Amniotic stem cell (primary cell): ENCODE data around the gene LCK.

ENCODE experiments used
- DNase-seq: peaks from one replicate; lab custom pipeline; 2025; lab: John Stamatoyannopoulos, UW

Gene LCK

GRCh38 chr1:32327204-32327603, 76.1 kb downstream of the LCK start:
- DNase-seq, result no peak

GRCh38 chr1:32329931-32330466, 78.9 kb downstream of the LCK start:
- DNase-seq, result no peak

- no peak for DNase-seq
Observed at GRCh38 chr1:32330558-32331151, 79.6 kb downstream of the LCK start.

- DNase-seq, result no peak
Observed at GRCh38 chr1:32331549-32331948, 80.5 kb downstream of the LCK start.

- no peak for DNase-seq
Observed at GRCh38 chr1:32332290-32333079, 81.4 kb downstream of the LCK start.

GRCh38 chr1:32333251-32333963, 82.3 kb downstream of the LCK start:
- DNase-seq, result no peak

- DNase-seq, result no peak
Observed at GRCh38 chr1:32334274-32334861, 83.3 kb downstream of the LCK start.

GRCh38 chr1:32334864-32335534, 83.9 kb downstream of the LCK start:
- no peak for DNase-seq

- DNase-seq, result no peak
Observed at GRCh38 chr1:32335535-32335789, 84.4 kb downstream of the LCK start.
